Stimulated activated CD4-positive, alpha-beta T cell treated with anti-CD3 and anti-CD28 coated beads, Interleukin-2, amount 100 ng/mL, for 24 hours (primary cell): ENCODE measurements around the gene BTBD8.

Source experiments
- DNase-seq, 2 donors: peaks; one replicate each; pipeline ENCODE4 v3.0.0-alpha.2; 2020

BTBD8 gene

GRCh38 chr1:92094090-92094489, 13.9 kb downstream of the BTBD8 start:
- DNase-seq = no peak

DNA sequence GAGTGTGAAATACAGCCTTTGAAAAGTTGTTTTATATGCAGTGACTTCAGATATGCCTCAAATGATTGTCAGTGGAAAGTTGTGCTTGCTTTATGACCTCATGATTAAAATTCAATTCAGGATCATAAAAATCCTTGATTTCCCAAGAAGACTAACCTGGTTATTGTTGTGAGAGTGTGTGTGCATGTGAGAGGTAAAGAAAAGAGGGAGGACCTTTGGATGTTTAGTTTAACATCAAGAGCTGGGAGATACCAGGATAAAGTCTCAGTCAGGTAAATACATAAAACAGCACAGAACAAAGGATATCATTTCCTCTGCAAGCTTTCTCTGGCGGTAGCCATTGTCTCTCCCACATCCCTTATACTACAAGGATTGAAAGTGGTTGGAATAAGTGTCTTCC, 14.4 kb downstream of the BTBD8 start:
- no peak for DNase-seq

GRCh38 chr1:92095874-92096273, 15.7 kb downstream of the BTBD8 start:
- DNase-seq = no peak

- no peak for DNase-seq
Observed at GRCh38 chr1:92096317-92096716, 16.2 kb downstream of the BTBD8 start.

DNA sequence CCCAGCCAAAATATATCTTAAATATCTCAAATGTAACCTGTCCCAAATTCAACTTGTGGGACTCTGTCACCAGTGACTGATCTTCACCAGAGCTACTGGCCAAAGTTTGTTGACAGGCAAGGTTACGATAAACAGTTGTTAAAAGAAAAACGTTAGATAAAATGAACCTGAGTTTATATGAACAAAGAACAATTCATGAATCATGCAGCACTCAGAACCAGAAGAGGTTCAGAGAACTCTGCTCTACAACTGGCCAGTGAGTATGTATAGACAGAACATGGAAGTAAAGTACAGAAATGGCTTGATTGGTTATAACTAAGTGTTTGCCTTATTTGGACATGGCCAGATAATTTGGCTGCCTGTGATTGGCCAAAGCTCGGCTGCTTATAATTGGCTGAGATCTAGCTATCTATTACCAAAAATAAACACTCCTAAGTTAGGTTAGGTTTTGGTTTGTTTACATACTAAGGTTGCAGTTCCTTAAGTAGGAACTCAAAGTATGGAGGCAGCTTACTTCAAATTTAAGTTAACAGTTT, 25.5 kb downstream of the BTBD8 start:
- no peak for DNase-seq

DNA sequence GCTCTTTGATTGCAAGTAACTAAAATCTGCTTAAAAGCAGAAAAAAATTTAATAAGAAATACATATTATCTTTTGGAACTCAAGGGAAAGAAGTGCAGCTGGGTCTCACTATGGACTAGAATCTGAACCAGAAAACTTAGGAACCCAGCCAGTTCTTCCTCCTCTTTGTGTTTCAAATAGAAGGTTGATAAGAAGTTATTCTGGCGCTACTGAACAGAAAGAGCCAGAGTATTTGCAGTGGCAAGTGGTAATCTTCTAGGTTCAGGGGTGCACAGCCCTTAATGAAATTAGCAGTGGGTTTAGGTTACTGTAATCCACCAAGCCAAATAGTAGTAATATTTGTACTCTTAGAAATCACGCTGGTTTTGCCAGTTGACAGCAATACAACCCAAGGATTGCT, 28.5 kb downstream of the BTBD8 start:
- DNase-seq = no peak

- no peak for DNase-seq
Observed at GRCh38 chr1:92117526-92117925, 37.4 kb downstream of the BTBD8 start.

GRCh38 chr1:92118826-92119225, 38.7 kb downstream of the BTBD8 start:
- no peak for DNase-seq

- no peak for DNase-seq
Observed at GRCh38 chr1:92123868-92124267, 43.7 kb downstream of the BTBD8 start.

- DNase-seq = no peak
Observed at GRCh38 chr1:92125204-92125603, 45.1 kb downstream of the BTBD8 start.

DNA sequence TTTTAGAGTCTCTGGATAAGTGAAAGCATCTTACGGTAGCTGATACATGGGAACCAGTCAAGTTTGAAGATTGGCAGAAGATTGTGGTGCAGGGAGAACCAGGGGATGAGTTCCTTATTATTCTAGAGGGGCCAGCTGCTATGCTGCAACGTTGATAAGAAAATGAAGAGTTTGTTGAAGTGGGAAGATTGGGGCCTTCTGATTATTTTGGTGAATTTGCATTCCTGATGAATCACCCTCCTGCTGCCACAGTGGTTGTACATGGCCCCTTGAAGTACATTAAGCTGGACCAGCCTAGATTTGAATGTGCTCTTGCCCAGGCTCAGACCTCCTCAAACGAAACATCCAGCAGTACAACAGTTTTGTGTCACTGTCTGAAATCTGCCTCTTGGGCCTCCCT, 45.9 kb downstream of the BTBD8 start:
- DNase-seq = no peak

DNA sequence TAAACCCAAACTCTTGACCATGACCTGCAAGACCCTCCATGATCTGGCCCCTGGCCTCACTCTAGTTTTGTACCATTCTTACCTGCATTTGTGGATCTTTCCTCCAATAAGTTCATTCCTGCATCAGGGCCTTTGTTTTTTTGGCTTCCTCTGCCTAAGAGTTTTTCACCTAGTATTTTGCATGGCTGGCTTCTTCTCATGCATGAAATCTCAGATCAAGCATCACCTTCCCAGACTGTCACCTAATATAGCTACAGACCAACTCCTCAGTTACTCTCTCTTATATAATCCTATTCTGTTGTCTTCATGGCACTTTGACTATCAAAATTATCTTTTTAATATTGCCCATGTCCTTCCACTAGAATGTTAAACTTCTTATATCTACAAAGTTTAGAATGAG, 54.2 kb downstream of the BTBD8 start:
- no peak for DNase-seq

DNA sequence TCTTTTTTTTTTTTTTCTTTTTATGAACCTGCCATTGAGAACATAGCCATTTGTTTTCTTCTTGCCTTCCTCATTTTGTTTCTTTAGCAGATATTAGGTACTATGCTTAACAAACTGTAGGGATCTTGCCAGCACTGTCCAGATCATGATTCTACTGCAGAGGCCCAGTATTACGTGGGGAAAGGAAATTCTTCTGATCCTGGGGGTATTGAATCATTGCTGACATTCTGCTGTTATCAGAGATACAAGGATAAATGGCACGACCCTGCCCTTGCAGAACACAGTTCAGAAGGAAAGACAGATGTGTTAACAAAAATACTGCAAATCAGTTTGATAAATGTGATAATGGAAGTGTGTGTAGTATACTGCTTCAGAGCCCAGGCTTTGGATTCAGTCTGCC, 56.2 kb downstream of the BTBD8 start:
- no peak for DNase-seq

- DNase-seq = no peak
Observed at GRCh38 chr1:92154934-92155333, 74.8 kb downstream of the BTBD8 start.

- DNase-seq = no peak
Observed at GRCh38 chr1:92159593-92159992, 79.4 kb downstream of the BTBD8 start.

DNA sequence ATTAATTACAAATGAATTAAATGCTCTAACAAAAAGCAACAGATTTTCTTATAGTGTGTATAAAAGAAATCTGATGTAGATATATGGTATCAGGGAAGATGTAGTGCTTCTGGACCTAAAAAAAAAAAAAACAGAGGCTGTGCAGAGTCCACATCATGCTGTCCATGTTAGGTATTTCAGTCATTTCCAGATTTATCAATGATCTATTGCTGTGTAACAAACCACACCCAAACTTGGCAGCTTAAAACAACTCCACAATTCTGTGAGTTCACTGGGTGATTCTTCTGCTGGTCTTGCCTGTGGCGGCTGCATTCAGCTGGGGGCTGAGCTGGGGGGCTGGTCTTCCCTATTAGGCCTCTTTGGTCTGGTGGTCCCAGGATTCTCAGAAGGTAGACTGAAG, 85.2 kb downstream of the BTBD8 start:
- no peak for DNase-seq

- no peak for DNase-seq
Observed at GRCh38 chr1:92167151-92167550, 87.0 kb downstream of the BTBD8 start.

GRCh38 chr1:92168657-92169056, 88.5 kb downstream of the BTBD8 start:
- no peak for DNase-seq

DNA sequence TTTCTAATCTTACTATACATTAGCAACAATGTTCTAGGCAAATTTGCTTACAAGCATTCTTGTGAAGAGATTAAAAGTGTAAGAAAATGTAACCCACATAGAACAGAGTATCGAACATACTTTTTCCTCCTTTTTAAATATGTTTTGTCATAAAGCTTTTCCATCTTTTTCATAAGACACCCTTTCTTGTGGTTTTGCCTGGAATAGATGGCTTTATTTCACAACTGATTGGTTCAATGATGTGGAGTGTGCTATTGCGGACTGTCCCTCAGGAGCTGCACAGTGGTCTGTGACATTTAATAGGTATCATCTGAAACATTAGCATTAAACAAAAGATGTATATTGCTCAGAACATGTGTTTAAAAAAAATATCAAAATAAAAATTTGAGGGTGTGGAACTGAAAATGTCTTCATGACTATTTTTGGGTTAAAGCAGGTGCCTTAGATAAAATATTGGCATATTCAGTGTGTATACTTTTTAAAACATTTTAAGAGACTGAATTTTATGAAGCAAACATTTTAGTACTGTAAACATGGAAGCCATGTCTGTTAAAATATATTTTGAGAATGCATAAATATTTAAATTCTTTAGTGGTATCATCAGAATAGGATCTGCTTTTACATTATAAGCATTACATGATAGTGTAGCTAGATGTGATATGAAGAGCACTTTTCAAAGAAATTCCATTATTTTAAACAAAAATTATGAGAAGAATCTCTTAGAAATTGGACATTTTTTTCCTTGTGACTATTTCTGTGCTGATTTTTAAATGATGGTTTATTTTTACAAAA, 89.3 kb downstream of the BTBD8 start:
- no peak for DNase-seq

DNA sequence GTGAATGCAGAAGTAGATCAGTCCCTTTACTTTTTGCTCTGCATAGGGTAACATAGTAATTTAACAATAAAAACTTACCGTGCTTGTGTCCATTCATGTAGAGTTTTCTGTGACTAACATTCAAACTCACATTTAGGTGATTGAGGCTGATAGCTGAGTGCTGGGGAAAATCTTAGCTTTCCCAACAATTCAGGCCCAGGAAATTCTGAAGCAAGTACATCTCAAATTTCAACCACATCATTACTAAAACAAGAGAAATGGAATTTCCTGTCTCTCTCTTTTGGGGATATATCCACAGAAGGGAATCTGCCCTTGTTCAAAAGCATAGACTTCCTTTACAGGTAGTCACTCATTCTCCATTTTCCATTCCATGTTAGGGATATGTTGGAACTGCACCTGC, 104.5 kb downstream of the BTBD8 start:
- no peak for DNase-seq

DNA sequence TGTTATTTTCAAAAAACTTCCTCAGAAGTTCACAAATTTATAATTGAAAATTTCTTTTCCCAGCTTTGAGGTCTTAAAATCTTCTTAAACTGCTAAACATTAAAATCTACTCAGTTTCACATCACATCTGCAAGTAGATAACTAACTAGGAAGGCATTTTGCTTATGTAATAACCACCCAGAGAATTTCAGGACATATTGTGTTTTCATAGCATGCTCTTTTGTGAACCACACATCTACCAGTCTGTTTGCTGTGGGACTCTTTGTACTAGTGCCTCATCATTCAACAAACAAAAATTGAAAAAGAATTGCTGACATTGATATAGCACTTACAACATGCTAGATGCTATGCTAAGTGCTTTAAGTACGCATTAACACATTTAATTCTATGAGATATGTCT, 105.9 kb downstream of the BTBD8 start:
- no peak for DNase-seq

DNA sequence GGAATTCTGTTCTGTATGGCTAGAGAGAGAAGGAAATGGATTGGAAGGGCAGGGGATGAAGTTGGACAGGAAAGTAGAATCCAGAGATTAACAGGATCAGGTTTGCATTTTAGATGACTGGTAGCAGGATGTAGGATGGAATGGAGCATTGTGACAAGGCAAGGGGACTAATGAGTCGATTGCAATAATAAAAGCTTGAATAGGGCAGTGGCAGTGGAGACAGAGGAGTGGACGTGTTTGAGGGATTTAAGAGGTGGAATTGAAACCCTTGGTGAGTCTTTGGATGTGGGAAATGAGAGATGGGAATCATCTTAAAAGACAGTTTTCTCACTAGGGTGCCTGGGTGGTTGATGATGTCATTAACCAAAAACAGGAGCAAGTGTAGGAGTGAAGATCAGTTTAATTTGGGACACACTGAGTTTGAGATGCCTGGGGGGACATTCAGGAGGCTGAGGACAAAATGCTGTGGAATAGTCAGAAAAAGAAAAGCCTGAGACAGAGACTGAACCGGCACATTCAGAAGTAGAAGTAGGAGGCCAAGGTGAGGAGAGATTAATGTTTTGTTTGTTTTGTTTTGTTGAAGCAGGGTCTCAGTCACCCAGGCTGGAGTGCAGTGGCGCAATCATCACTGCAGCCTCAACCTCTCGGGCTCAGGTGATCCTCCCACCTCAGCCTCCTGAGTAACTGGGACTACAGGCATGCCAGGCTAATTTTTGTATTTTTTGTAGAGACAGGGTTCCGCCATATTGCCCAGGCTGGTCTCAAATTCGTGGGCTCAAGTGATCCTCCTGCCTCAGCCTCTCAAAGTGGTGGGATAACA, 108.5 kb downstream of the BTBD8 start:
- no peak for DNase-seq

DNA sequence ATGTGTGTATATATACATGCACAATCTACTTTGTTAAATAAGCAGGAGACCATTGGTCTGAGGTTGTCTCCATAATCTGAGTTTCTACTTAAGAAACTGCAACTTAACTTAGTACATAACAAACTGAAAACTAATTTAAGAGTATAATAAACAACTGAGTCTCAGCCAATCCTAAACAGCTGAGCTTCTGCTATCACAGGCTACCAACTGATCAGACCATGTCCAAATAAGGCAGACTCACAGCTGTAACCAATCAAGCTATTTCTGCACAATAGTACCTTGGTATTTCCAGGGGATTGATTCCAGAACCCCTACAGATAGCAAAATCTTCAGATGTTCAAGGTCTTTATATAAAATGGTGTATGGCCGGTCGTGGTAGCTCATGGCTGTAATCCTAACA, 111.6 kb downstream of the BTBD8 start:
- no peak for DNase-seq

GRCh38 chr1:92192246-92192645, 112.1 kb downstream of the BTBD8 start:
- DNase-seq = no peak
